ENCODE data around the gene ZNF599.

Gene ZNF599

GRCh38 chr19:34744896-34745690 is 27.9 kb downstream of the ZNF599 start:
- DNase-seq (ENCODE audit: low read depth) = no peak

GRCh38 chr19:34734537-34735103 is 38.4 kb downstream of the ZNF599 start:
- peak; percentile 89 for DNase-seq (ENCODE audit: low read depth)

GRCh38 chr19:34733746-34734536 is 39.1 kb downstream of the ZNF599 start, which contains the start of gene ZNF181:
ZNF181 (plus strand) TSS chr19:34734243; CDS start chr19:34735038, 795 bp downstream.
- peak; percentile 93 for DNase-seq (ENCODE audit: low read depth)

GRCh38 chr19:34733266-34733745 is 39.7 kb downstream of the ZNF599 start:
- no peak for DNase-seq (ENCODE audit: low read depth)

GRCh38 chr19:34732612-34733211 is 40.3 kb downstream of the ZNF599 start:
- DNase-seq (ENCODE audit: low read depth) = no peak

GRCh38 chr19:34731964-34732363 is 41.1 kb downstream of the ZNF599 start:
- DNase-seq (ENCODE audit: low read depth) = no peak

- DNase-seq (ENCODE audit: low read depth) = no peak
Measured at GRCh38 chr19:34731019-34731829, 41.8 kb downstream of the ZNF599 start.

- no peak for DNase-seq (ENCODE audit: low read depth)
Measured at GRCh38 chr19:34725400-34725799, 47.6 kb downstream of the ZNF599 start.

GRCh38 chr19:34722353-34722752 is 50.7 kb downstream of the ZNF599 start:
- DNase-seq (ENCODE audit: low read depth) = no peak

- no peak for DNase-seq (ENCODE audit: low read depth)
Measured at GRCh38 chr19:34715357-34715756, 57.7 kb downstream of the ZNF599 start.

- no peak for DNase-seq (ENCODE audit: low read depth)
Measured at GRCh38 chr19:34713262-34713637, 59.8 kb downstream of the ZNF599 start.

GRCh38 chr19:34712395-34713261 is 60.4 kb downstream of the ZNF599 start:
- DNase-seq (ENCODE audit: low read depth) = peak; percentile 68

- no peak for DNase-seq (ENCODE audit: low read depth)
Measured at GRCh38 chr19:34711890-34712289, 61.1 kb downstream of the ZNF599 start.

Data from fibroblast of gingiva (primary cell).